SK-N-MC (cell line): Measurements from ENCODE around the gene ULK2.

Experiments used
- EZH2 ChIP-seq: fragments of 200-600 bp; sonication (generic); IDR thresholded peaks from one replicate; pipeline ENCODE4 v1.6.1; 2017; ENCODE audit warnings: antibody characterized with exemption
- FOXP2 ChIP-seq: optimal IDR thresholded peaks from 2 replicates; pipeline ENCODE3; 2011; ENCODE audit warnings: mild to moderate bottlenecking, moderate library complexity; ENCODE audit not compliant: insufficient read depth; ENCODE audit errors: extremely low read length, control extremely low read depth
- POLR2AphosphoS5 ChIP-seq: IDR thresholded peaks from 2 replicates; pipeline ENCODE4 v1.6.1; 2012; ENCODE audit warnings: mild to moderate bottlenecking, low read depth, low read length, borderline replicate concordance

GRCh38 chr17:19867329-19868078 lies at the start of gene ULK2:
- TF ChIP-seq EZH2 (no peak), POLR2AphosphoS5 (no peak), FOXP2 (no peak)
